ENCODE data around the gene KRTAP10-2.

The KRTAP10-2 gene

DNA sequence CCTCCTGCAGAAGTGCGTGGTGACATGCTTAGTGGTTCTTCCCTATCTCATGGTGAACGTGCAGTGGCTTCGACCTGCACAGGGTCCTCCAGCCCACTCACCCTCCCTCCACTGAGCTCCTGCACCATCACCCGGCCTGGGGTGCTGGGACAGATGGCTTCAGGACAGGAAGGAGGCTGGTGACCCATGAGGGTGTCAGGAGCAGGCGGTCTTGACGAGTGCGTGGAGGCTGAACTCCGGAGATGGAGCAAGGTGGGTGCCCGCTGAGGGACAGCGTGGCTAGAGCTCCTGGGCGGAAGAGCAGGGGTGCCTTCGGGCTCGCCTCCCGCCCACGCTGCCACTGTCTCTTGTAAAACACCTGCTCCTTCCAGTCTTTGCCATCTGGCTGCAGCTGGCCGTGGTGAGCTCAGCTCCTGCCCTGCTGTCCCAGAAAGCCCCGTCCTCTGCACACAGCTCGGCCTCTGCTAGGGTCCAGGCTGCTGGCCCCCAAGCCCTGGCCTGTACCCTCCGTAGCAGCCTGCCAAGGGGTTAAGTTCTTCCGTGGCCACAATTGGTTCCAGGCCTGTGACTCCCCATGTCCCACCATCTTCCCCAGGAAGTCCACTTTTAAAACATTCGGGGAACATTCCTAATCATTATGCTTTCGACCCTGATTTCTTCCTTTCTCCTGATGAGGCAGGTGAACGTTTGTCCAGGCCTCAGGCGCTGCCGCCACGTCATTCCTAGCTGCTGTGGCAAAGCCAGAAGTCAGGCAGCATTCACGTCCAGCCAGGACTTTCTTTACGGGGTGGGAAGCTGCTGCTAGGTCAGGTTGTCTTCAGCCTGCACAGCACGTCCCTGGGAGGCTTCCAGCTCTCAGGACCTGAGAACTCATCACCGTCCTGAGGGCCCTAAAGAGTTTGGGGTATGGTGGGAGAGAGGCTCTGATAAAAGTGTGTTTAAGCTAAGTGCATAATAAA, 19.4 kb downstream of the KRTAP10-2 start:
- DNase-seq: no peak
- in situ Hi-C loops (cut with MboI; ENCODE audit: low pct_unique_long_range_greater_than_20kb, low sequenced_read_pairs): loop anchor here (25.0 kb wide), 1 partner anchor 205 kb away; no protein-coding TSS in a partner anchor

DNA sequence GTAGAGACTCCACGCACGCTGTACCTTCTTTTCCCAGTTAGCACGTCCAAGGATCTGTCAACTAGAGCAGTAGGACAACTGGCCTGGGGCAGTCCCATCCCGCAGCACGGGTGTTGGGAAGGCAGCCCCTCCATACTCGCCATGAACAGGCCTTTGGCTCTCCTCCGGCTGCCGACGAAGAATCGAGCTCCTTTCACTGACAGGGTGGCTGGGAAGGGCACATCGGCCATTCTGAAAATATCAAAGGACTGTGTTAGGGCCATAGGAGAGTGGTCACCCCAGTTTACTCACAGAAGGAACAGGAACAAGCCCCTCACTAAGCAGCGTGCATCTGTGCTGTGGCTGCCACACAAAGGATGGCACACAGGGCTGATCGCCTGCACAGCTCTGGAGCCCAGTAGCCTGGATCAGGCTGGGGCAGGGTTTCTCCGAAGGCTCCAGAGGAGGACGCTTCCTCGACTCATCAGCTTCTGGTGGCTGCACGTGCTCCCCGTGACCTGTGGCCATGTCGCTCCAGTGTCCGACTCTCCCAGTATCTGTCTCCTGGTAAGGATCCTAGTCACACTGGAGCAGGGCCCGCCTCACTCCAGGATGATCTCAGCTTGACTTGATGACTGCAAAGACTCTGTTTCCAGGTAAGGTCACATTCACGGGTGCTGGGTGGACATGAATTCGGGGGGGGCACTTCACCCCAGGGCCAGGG, 20.3 kb downstream of the KRTAP10-2 start:
- DNase-seq: no peak
- in situ Hi-C loops (cut with MboI; ENCODE audit: low pct_unique_long_range_greater_than_20kb, low sequenced_read_pairs): loop anchor here (25.0 kb wide), 1 partner anchor 206 kb away; no protein-coding TSS in a partner anchor

GRCh38 chr21:44530221-44530902, 20.9 kb downstream of the KRTAP10-2 start:
- in situ Hi-C loops (cut with MboI; ENCODE audit: low pct_unique_long_range_greater_than_20kb, low sequenced_read_pairs): loop anchor here (25.0 kb wide), 1 partner anchor 207 kb away; no protein-coding TSS in a partner anchor
- DNase-seq: no peak

DNA sequence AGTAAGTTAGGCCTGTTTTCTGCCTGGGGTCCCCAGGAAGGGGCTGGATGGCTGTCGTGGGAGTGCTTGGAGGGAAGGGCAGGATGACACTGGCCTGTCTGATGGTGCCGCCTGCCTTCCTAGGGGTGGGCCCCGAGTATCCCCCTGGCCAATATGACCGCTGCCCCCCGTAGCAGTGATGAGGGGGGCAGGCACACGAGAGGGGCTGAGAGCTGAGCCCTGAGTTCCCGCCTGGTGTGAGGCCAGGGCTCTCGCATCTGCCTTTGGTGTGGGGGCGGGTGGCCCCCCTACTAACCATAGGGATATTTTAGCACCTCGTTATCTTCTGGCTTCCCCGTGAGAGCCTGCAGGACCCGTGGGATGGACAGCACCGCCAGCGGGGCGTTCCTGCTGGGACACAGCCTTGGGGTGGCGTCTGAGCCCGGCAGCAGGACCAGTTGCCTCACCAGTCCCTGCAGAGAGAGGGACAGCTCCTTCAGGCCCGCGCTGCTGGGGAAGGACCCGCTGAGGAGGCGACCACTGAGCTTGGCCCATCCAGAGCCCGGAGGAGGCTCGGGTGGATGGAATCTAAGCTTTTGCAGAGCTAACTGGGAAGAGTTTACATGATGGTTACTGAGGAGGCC, 21.7 kb downstream of the KRTAP10-2 start:
- in situ Hi-C loops (cut with MboI; ENCODE audit: low pct_unique_long_range_greater_than_20kb, low sequenced_read_pairs): loop anchor here (25.0 kb wide), 1 partner anchor 208 kb away; no protein-coding TSS in a partner anchor
- no peak for DNase-seq

- DNase-seq: no peak
- in situ Hi-C loops (cut with MboI; ENCODE audit: low pct_unique_long_range_greater_than_20kb, low sequenced_read_pairs): loop anchor here (25.0 kb wide), 1 partner anchor 208 kb away; no protein-coding TSS in a partner anchor
Observed at GRCh38 chr21:44529011-44529421, 22.3 kb downstream of the KRTAP10-2 start.

- in situ Hi-C loops (cut with MboI; ENCODE audit: low pct_unique_long_range_greater_than_20kb, low sequenced_read_pairs): loop anchor here (25.0 kb wide), 1 partner anchor 209 kb away; no protein-coding TSS in a partner anchor
- no peak for DNase-seq
Observed at GRCh38 chr21:44528634-44528995, 22.7 kb downstream of the KRTAP10-2 start.

DNA sequence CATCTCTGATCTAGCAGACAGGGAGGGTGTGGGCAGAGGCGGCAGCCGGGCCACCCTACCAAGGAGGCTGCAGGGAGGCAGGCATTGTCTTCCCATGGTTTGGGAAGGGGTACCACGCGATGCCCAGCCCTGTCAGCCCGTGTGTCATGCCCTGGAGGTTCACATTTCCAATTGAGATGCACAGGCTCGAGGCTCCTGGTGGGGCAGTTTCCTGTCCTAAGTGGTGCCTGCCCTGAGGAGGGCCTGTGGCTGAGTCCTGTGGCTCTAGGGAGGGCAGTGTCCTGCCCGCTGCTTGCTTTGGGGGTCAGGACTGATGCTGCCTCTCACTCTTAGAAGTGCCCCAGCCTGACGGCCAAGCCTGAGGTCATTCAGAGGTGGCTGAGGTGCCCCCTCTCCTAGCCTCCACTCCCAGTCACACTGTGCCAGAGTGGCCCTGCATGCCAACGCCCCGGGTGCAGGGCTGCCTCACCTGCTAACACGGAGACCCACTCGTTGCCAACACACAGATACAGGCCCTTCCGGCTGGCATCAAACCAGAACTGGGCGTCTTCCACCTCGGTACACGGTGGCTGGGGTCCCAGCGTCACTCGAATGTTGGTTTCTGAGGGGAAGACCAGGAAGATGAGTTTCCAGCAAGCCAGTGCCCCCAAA, 23.2 kb downstream of the KRTAP10-2 start:
- DNase-seq: no peak
- in situ Hi-C loops (cut with MboI; ENCODE audit: low pct_unique_long_range_greater_than_20kb, low sequenced_read_pairs): loop anchor here (25.0 kb wide), 1 partner anchor 209 kb away; no protein-coding TSS in a partner anchor

GRCh38 chr21:44527156-44527982, 23.9 kb downstream of the KRTAP10-2 start:
- in situ Hi-C loops (cut with MboI; ENCODE audit: low pct_unique_long_range_greater_than_20kb, low sequenced_read_pairs): loop anchor here (25.0 kb wide), 1 partner anchor 210 kb away; no protein-coding TSS in a partner anchor
- no peak for DNase-seq

DNA sequence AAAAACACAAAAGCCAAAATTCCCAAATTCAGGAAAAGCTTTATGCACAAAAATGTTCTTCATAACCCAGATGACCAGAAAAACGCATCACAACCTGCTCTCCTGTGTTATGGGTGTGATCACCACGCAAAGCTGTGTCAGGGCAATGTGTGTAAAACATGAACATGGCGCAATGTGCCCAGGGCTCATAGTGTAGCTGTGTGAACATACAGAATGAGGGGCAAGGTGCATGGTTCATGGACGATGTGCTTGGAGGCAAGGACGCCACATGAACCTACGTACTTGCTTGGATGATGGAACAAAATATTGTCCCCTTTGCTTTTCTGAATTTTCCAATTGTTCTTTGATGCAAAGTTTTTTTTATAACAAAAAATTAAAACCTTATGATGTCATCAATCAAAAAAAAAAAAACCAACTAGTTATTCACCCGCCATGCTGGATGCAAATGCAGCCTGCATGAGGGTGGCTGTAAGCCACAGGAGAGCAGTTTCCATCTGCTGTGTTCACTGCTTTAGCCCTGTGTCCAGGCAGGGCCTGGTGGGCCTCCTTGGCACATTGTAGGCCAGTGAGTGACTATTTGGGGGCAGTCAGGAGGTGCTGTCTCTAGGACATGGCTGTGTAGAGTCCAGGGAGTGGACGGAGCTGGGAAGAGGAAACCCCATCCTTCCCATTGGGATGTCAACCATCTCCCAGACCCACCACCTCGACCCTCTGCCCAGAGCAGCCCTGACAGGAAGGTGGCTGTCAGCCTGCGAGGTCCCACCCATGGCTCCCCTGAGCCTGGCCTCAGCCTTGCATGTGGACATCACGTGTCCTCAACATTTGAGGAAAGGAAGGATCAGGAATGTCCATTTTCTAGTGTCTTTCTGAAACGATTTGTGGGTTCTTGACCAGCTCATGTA, 25.0 kb downstream of the KRTAP10-2 start:
- in situ Hi-C loops (cut with MboI; ENCODE audit: low pct_unique_long_range_greater_than_20kb, low sequenced_read_pairs): loop anchor here (25.0 kb wide), 1 partner anchor 211 kb away; no protein-coding TSS in a partner anchor
- no peak for DNase-seq

DNA sequence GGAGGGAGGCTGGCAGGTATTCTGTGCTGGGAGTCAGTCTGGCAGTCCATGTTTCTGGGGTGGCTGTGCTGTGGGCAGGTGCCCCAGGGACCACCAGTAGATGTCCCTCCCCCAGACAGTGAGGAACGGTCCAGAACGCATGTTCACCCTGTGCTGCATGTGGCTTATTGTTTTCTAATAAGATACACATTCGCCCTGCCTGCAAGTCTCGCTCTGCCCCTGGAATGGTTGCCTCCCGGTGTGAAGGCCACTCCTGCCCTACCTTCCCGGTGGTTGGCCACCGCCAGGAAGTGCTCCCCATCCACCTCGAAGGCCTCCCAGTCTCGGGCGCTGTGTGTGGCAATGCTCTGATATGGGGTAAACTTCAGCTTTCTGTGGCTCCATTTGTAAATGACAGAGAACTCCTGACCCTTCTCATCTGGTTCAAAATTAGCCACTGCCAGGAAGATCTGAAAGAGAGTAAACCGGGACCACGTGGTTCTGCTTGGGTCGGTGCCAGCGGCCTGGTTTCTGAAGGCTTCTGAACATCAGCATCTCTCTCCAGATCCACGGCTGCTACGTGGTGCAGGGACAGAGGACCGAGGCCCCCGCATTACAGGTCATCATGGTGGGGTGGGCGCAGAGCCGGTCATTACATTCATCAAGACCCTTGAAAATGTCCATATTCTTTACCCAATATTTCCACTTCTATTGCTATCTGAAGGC, 25.8 kb downstream of the KRTAP10-2 start:
- in situ Hi-C loops (cut with MboI; ENCODE audit: low pct_unique_long_range_greater_than_20kb, low sequenced_read_pairs): loop anchor here (25.0 kb wide), 1 partner anchor 212 kb away; no protein-coding TSS in a partner anchor
- DNase-seq: no peak

GRCh38 chr21:44524414-44525371, 26.6 kb downstream of the KRTAP10-2 start:
- DNase-seq: no peak
- in situ Hi-C loops (cut with MboI; ENCODE audit: low pct_unique_long_range_greater_than_20kb, low sequenced_read_pairs): loop anchor here (25.0 kb wide), 1 partner anchor 213 kb away; no protein-coding TSS in a partner anchor

- in situ Hi-C loops (cut with MboI; ENCODE audit: low pct_unique_long_range_greater_than_20kb, low sequenced_read_pairs): no loop called here
- no peak for DNase-seq
Observed at GRCh38 chr21:44523567-44524413, 27.5 kb downstream of the KRTAP10-2 start.

DNA sequence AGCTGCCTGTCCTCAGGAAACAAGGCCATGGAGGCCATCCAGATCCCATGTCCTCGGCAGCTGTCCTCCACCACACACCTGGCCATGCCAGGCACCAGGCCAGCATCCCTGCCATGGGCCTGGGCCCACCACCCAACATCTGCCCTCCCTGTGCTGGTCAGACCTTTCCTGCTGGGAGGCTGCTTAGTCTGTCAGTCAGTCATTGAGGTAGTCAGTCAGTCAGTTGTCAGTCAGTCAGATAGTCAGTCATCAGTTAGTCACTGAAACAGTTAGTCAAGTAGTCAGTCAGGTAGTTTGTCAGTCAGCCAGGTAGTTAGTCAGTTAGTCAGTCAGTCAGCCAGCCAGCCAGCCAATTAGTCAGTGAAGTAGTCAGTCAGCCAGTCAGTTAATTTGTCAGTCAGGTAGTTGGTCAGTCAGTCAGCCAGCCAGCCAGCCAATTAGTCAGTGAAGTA, 28.5 kb downstream of the KRTAP10-2 start:
- in situ Hi-C loops (cut with MboI; ENCODE audit: low pct_unique_long_range_greater_than_20kb, low sequenced_read_pairs): no loop called here
- no peak for DNase-seq

Measured in KBM-7 (cell line).